ENCODE results near the gene PHKB.
"Not testable (repeated sequence)": the region's sequence is repeated elsewhere in the genome, so short reads cannot be mapped to it uniquely, and the experiment has no call there.

Gene PHKB

GRCh38 chr16:47627721-47628120, 166.6 kb downstream of the PHKB start:
- no peak for DNase-seq

- DNase-seq: no peak
Observed at GRCh38 chr16:47631131-47631530, 170.0 kb downstream of the PHKB start.

- DNase-seq: no peak
Observed at GRCh38 chr16:47634126-47634525, 173.0 kb downstream of the PHKB start.

- no peak for DNase-seq
Observed at GRCh38 chr16:47634727-47635126, 173.6 kb downstream of the PHKB start.

- DNase-seq: no peak
Observed at GRCh38 chr16:47636501-47637099, 175.5 kb downstream of the PHKB start.

- DNase-seq: no peak
Observed at GRCh38 chr16:47638175-47638574, 177.0 kb downstream of the PHKB start.

GRCh38 chr16:47640661-47641060, 179.5 kb downstream of the PHKB start:
- DNase-seq: no peak

GRCh38 chr16:47643323-47644000, 182.3 kb downstream of the PHKB start:
- peak; percentile 22 for DNase-seq

GRCh38 chr16:47644166-47644565, 183.0 kb downstream of the PHKB start:
- no peak for DNase-seq

GRCh38 chr16:47644661-47645060, 183.5 kb downstream of the PHKB start:
- DNase-seq: no peak

- no peak for DNase-seq
Observed at GRCh38 chr16:47646914-47647313, 185.8 kb downstream of the PHKB start.

GRCh38 chr16:47657032-47657431, 195.9 kb downstream of the PHKB start:
- no peak for DNase-seq

GRCh38 chr16:47657977-47658376, 196.8 kb downstream of the PHKB start:
- no peak for DNase-seq

- no peak for DNase-seq
Observed at GRCh38 chr16:47660540-47660939, 199.4 kb downstream of the PHKB start.

GRCh38 chr16:47664653-47665325, 203.7 kb downstream of the PHKB start:
- no peak for DNase-seq

- DNase-seq: no peak
Observed at GRCh38 chr16:47666434-47666833, 205.3 kb downstream of the PHKB start.

- no peak for DNase-seq
Observed at GRCh38 chr16:47667956-47668355, 206.8 kb downstream of the PHKB start.

GRCh38 chr16:47672475-47672874, 211.3 kb downstream of the PHKB start:
- no peak for DNase-seq

GRCh38 chr16:47676635-47677177, 215.6 kb downstream of the PHKB start:
- no peak for DNase-seq

GRCh38 chr16:47681571-47681970, 220.4 kb downstream of the PHKB start:
- DNase-seq: not testable (repeated sequence)

GRCh38 chr16:47687694-47688093, 226.6 kb downstream of the PHKB start:
- DNase-seq: peak; percentile 5

GRCh38 chr16:47693226-47693625, 232.1 kb downstream of the PHKB start:
- DNase-seq: no peak

- no peak for DNase-seq
Observed at GRCh38 chr16:47694543-47694942, 233.4 kb downstream of the PHKB start.

GRCh38 chr16:47695756-47696155, 234.6 kb downstream of the PHKB start:
- no peak for DNase-seq

Data from activated CD4-positive, alpha-beta T cell treated with anti-CD3 and anti-CD28 coated beads, Interleukin-10, Interleukin-2, amounts not matched to agents 100 ng/mL and 50 ng/mL, durations not matched to agents 16 hours and 8 hours (primary cell).